ENCODE results near the gene INHA.

The INHA gene

DNA sequence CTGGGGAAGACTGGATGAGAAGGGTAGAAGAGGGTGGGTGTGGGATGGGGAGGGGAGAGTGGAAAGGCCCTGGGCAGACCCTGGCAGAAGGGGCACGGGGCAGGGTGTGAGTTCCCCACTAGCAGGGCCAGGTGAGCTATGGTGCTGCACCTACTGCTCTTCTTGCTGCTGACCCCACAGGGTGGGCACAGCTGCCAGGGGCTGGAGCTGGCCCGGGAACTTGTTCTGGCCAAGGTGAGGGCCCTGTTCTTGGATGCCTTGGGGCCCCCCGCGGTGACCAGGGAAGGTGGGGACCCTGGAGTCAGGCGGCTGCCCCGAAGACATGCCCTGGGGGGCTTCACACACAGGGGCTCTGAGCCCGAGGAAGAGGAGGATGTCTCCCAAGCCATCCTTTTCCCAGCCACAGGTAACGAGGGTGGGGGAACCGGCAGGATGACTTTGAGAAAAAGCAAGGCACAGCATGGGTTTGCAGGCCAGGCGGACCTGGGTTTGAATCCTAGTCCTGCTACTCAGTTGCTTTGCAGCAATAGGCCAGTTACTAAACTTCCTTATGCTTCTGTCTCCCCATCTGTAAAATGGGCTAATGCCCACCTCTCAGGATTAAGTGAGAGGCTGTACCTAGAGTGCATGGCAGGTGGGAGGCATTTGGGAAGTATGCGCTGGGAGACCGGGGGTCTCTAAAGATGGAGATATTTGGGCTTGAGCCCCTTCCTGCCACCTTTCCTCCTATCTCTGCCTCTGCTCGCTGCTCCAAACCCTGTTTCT, at the start of gene INHA:
TSS of gene INHA (plus strand) at position 74 of the 765 bp plus-strand sequence. CDS start at position 139, 65 bp downstream.
- no peak for DNase-seq (ENCODE audit: low read depth)

DNA sequence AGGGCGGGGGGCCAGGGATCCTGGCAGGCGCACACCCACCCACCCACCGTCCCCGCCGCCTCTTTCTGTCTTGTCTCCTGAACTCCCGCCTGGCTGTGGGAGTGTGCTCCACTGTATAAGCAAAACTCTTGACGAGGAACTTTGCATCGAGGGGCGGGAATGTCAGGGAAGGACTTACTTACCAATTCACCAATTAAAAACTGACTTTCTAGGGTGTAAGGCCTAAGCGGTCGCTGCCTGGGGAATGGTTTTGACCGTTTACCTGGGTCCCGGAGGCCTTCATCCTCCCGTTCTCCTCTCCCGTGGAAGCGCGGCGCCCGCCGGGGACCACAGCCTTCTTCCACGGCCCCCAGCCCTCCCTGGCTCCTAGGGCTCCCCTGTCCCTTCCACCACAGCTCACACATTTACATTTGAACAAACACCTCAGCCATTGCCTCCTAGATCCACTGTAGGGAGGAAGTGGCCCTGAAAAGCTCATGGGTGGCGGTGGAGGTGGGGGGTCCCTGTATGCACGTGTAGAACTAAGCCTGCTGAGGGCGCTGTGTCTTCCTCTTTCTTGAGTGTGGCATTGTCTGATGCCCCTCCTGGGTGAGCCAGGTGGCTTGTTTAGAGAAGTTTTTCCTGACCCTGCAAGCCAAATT, 49.0 kb upstream of the INHA start:
- DNase-seq (ENCODE audit: low read depth) = no peak

DNA sequence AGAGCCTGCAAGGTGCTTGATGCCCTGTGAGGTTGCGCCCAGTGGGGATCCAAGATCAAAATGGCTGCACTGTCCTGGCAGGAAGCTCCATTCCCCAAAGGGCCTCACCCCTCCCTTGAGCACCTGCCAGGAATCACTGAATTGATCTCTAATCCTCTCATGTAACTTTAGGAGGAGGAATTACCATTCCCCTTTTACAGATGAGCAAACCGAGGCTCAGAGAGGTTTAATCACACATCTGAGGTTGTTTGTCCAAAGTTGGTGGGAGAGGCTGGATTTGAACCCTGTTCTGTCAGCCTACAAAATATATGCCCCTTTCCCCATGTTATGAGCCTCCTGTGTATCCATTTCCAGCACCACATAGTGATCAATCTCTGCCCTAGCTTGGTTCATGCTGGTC, 47.3 kb upstream of the INHA start:
- DNase-seq (ENCODE audit: low read depth) = no peak

DNA sequence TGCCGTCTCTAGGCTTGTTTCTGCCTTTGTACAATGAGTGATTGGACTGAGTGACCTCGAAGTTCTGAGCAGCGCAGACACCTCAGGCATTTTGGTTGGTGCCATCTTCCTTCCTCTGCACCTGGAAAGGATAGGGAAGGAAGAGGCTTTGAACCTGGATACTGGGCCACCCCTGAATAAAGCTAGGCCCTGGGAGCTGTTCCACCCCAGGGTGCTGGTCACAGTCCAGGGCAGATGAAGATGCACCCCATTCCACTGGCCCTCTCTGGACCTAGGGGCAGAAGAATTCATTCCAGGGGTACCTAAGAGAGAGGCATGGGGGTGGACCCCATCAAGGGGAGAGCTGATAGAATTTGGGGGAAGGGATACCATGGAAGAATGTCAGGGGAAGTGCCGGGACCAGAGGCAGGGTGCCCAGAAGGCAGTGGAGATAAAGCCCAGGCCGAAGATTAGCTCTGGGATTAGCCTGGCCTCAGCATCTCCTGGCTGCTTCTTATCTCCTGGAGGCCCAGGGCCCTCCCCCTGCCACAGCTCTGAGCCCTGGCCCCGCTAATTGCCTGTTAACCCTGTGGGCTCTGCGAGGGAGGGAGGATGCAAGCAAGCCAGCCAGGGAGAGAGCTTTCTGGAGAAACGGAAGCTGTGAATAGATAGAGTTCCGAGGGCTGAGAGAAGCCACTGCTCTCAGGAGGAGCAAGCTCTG, 46.4 kb upstream of the INHA start:
- no peak for DNase-seq (ENCODE audit: low read depth)

- DNase-seq (ENCODE audit: low read depth) = no peak
Measured at GRCh38 chr2:219526320-219527075, 45.6 kb upstream of the INHA start.

GRCh38 chr2:219527076-219527394, 45.1 kb upstream of the INHA start:
- DNase-seq (ENCODE audit: low read depth) = no peak

GRCh38 chr2:219527472-219527871, 44.6 kb upstream of the INHA start:
- no peak for DNase-seq (ENCODE audit: low read depth)

DNA sequence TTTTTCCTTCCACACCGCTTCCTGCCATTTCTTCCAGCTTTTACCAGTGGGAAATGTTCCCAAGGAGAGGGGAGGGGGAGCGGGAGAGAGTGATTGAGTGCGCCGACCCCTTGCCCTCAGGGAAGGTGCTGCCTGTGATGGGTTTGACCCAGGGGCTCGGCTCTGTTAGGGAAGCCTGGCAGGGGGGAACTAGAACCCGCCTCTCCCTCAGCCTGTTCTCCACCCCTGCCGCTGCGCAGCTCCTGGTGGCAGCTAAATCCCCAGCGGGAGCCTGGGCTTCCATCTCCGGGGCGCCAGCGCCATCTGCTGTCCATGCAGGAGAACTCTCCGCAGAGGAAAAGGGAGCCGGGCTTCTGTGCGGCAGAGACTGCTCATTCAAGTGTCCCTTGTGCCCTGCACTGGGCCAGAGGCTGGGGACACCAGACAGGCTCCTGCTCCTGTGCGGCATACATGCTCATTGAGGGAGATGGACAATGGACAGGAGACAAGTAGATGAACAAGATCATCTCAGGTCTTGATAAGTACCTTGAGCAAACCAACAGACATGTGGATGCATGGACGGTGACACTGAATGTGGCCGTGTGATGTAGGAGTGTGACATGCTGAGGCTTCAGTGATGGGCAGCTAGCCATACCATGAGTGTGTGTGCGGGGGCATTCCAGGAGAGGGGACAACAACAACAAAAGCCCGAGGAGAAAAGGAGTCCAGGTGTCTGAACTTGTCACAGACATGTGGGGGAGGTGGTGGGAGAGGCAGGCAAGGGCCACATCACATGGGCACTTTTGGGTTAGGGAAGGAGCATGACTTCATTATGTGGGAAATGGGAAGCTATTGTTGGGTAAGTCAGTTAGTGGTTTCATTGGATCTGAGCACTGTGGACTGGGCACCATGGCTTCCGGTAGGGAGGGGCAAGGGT, 41.8 kb upstream of the INHA start:
- DNase-seq (ENCODE audit: low read depth) = peak; percentile 80

GRCh38 chr2:219531639-219532377, 40.3 kb upstream of the INHA start:
- no peak for DNase-seq (ENCODE audit: low read depth)

DNA sequence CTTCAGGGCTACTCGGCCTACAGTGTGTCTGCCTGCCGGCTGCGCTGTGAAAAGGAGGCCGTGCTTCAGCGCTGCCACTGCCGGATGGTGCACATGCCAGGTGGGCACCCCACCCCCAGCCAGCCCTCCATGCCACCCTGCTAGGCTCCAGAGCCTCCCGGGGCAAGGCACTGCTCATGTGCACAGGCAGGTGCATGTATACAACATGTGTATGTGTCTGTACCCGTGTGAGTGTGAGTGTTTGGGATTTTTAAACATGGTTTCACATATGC, 39.8 kb upstream of the INHA start:
- DNase-seq (ENCODE audit: low read depth) = no peak

DNA sequence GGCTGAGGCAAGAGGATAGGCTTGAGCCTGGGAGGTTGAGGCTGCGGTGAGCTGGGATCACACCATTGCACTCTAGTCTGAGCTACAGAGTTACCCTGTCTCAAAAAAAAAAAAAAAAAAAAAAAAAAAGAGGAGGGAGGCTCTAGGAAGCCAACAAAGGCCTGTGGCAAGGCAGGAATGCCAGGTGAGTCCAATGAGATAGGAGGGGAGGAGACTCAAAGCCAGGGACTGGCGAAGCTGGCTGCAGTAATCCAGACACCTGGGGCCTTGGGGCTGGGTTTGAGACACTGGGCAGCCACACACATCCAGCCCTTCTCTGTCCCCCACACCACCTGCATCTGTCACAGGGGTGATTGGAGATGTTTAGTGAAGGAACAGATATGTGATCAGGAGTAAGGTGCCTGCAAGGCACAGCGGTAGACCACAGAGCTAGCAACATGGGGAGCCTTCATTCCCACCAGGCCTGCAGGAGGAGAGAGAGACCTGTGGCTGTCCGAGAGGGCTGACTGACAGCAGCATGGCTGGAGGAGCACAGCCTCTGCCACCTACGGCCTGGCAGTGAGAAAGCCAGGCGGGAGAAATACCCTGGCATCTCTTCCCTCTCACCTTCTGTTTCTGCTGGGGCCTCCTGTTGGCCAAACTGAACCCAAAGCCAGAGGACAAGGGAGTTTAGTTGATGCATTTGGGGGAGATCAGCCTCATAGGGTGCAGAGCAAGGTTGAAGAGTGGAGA, 38.0 kb upstream of the INHA start:
- no peak for DNase-seq (ENCODE audit: low read depth)

DNA sequence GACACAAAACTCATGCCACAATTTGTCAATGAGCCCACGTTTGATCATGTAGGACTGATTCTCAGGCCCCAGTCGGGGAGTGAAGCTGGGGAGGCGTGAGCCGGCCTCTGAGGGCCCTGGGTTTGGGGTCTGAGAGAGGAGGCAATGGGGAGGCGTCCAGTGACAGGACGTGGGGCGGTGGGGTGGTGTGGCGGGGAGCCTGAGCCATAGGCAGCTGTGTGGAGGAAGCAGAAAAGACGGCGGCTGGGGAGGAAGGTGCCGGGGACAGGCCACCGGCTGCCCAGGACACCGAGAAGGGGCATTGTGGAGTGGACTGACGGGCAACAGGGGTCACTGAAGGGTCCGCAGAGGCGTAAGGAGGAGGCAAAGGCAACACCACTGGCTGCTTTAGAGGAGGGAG, 35.7 kb upstream of the INHA start:
- DNase-seq (ENCODE audit: low read depth) = no peak

GRCh38 chr2:219536967-219537366, 35.1 kb upstream of the INHA start:
- no peak for DNase-seq (ENCODE audit: low read depth)

DNA sequence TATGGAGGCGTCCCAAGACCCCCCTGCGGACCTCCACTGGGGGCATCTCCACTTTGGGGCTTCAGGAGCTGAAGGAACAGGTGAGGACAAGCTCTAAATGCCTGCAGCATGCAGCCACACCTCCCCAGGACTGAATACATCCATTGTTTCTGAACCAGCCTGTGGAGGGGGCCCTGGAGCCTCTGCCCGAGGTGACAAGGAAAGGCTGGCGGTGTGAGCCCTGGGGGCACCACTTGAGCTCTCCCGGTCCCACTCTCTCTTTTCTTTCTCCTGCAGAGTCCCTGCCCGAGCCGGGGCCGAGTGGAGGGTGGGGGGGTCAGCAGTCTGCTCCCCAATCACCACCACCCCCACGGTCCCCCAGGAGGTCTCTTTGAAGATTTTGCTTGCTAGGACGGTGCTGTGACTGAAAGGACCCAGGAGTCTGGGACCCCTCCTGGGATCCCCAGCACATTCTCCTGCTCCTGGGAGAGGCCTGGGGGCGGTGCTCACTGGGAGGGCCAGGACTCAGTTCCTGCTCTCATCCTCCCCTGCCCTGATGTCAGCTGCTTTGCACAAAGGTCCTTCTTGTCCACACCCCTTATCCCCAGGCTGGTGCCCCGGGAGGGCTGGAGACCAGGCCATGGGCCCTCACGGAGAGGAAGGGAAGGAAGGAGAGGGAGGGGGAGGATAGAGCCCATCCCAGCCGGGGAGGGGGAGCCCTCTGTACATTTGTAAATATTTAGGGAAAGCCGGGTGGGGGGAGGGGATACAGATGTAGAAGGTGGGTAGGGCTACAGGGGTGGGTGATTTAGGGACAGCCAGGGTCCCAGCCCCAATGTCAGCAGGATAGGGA, 34.2 kb upstream of the INHA start:
- DNase-seq (ENCODE audit: low read depth) = no peak

- no peak for DNase-seq (ENCODE audit: low read depth)
Measured at GRCh38 chr2:219538504-219538951, 33.6 kb upstream of the INHA start.

DNA sequence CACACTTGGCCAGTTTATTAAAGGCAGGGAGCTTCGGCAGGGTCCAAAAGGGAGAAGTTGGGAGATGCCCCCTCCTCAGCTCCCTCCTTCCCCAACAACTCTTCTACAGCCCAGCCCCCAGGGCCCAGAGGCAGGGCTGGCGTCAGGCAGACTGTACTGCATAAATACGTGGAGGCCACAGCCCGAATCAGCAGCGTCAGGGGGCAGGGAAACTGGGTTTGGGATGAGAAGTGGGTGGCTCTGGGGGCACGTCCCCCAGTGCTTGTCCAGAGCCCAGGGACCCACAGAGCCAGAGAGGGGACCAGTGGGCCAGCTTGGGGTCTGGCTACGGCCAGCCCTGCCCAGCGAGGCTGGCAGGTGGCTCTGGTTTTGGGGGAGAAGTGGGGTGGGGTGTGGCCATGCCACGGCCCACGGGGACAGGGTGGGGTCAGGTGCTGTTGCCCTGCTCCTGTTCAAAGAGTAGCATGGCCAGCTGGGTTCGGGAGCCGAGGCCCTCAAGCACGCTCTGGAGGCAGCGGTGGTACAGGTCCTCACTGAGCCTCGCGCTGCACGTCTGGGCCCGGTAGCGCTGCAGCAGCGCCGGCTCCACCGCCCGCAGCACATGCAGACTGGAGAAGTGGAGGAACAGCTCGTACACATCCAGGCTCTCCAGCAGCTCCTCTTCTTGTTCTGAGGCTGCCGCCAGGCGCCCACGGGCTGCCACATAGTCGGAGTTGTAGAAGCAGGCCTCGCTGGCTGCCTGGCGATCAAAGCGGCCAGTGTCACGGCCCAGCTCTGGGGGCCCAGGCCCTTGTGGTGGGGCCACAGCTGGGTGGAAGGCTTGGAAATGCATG, 32.9 kb upstream of the INHA start:
- no peak for DNase-seq (ENCODE audit: low read depth)

- DNase-seq (ENCODE audit: low read depth) = no peak
Measured at GRCh38 chr2:219539926-219540678, 32.0 kb upstream of the INHA start.
